Measurements from ENCODE around the gene PDE1A.

The PDE1A gene

GRCh38 chr2:182355815-182356214 is 71.0 kb downstream of the PDE1A start:
- TF ChIP-seq CTCF (IDR thresholded peaks at IDR 0.05), result no peak

GRCh38 chr2:182351427-182351826 is 75.4 kb downstream of the PDE1A start:
- no peak for TF ChIP-seq CTCF (IDR thresholded peaks at IDR 0.05)

GRCh38 chr2:182349268-182349667 is 77.6 kb downstream of the PDE1A start:
- TF ChIP-seq CTCF (IDR thresholded peaks at IDR 0.05), result no peak

- TF ChIP-seq CTCF (IDR thresholded peaks at IDR 0.05), result no peak
These were observed 81.5 kb downstream of the PDE1A start for GRCh38 chr2:182345384-182345783.

GRCh38 chr2:182330451-182331305 is 96.2 kb downstream of the PDE1A start:
- TF ChIP-seq CTCF (IDR thresholded peaks at IDR 0.05), result no peak

GRCh38 chr2:182324665-182325064 is 102.2 kb downstream of the PDE1A start:
- no peak for TF ChIP-seq CTCF (IDR thresholded peaks at IDR 0.05)

- TF ChIP-seq CTCF (IDR thresholded peaks at IDR 0.05), result no peak
These were observed 105.7 kb downstream of the PDE1A start for GRCh38 chr2:182321096-182321495.

Measured in LNCAP (cell line).